OCI-LY7 (cell line): ENCODE data around the gene SYK. TPM values are rescaled to one million over a fixed set of nuclear protein-coding genes. Genes with fewer than 3 reads are reported as not detected.
A peak's percentile ranks its signal among the peaks of the same experiment; 100 is the strongest.

Experiments used
- BruUV-seq: library from RNA; stranded (reverse); fragments of 400-500 nt; replicated peaks from 2 replicates; lab custom pipeline; 2021; lab: Mats Ljungman, UMichigan
- CTCF ChIA-PET: fragments of 300-600 bp; sonication (Branson Sonifier 250); formaldehyde crosslinking; loops from one replicate; lab custom pipeline; 2022; ENCODE audit warnings: antibody characterized with exemption; ENCODE audit not compliant: unreplicated experiment; lab: Charles Lee
- POLR2A ChIA-PET: fragments of 300-600 bp; sonication (Branson Sonifier 250); formaldehyde crosslinking; loops from one replicate; lab custom pipeline; 2022; ENCODE audit warnings: antibody characterized with exemption; lab: Charles Lee
- DNase-seq: peaks from one replicate; pipeline ENCODE4 v3.0.0-alpha.2; 2015; ENCODE audit warnings: low spot score
- H2AFZ ChIP-seq: fragments of 200-600 bp; sonication (generic), shearing (Covaris generic); 2 replicates; pipeline ENCODE4 v1.6.1; 2014; ENCODE audit warnings: mild to moderate bottlenecking, antibody characterized with exemption, low read length, moderate library complexity
- H3K27ac ChIP-seq: fragments of 200-600 bp; sonication (generic); 2 replicates; pipeline ENCODE4 v1.5.1; 2014; ENCODE audit warnings: mixed run types, low read depth, mild to moderate bottlenecking, moderate library complexity, low read length, inconsistent platforms; ENCODE audit not compliant: poor library complexity, severe bottlenecking
- H3K36me3 ChIP-seq: fragments of 200-600 bp; sonication (generic); 2 replicates; pipeline ENCODE4 v1.6.1; 2014; ENCODE audit warnings: mild to moderate bottlenecking, antibody characterized with exemption, low read length, moderate library complexity, mixed read lengths; ENCODE audit not compliant: insufficient read depth
- H3K4me1 ChIP-seq: fragments of 200-600 bp; sonication (generic); 2 replicates; pipeline ENCODE4 v1.5.1; 2014; ENCODE audit warnings: mild to moderate bottlenecking, low read length; ENCODE audit not compliant: insufficient read depth, poor library complexity, severe bottlenecking
- H3K4me2 ChIP-seq: fragments of 200-600 bp; sonication (generic); 2 replicates; pipeline ENCODE4 v1.6.1; 2014; ENCODE audit warnings: mild to moderate bottlenecking, low read length
- H3K4me3 ChIP-seq: fragments of 200-600 bp; sonication (generic); 2 replicates; pipeline ENCODE4 v1.5.1; 2014; ENCODE audit warnings: mild to moderate bottlenecking, low read depth, low read length; ENCODE audit not compliant: poor library complexity, severe bottlenecking
- H3K79me2 ChIP-seq: fragments of 200-600 bp; sonication (generic); 2 replicates; pipeline ENCODE4 v1.6.1; 2016; ENCODE audit warnings: low read depth, mild to moderate bottlenecking, low read length, moderate library complexity, mixed read lengths; ENCODE audit not compliant: insufficient read depth
- H3K9me2 ChIP-seq: fragments of 200-600 bp; sonication (generic); 2 replicates; pipeline ENCODE4 v1.6.1; 2016; ENCODE audit warnings: mild to moderate bottlenecking, low read length, mixed read lengths; ENCODE audit not compliant: insufficient read depth
- H3K9me3 ChIP-seq: fragments of 200-600 bp; sonication (generic); 2 replicates; pipeline ENCODE4 v1.6.1; 2014; ENCODE audit warnings: mild to moderate bottlenecking, mixed run types, low read length, mixed read lengths
- H4K20me1 ChIP-seq: fragments of 200-600 bp; sonication (generic); 2 replicates; pipeline ENCODE4 v1.6.1; 2014; ENCODE audit warnings: mild to moderate bottlenecking, antibody characterized with exemption, low read length, moderate library complexity, mixed read lengths; ENCODE audit not compliant: insufficient read depth
- EZH2phosphoT487 ChIP-seq: fragments of 200-600 bp; sonication (generic); IDR thresholded peaks from 2 replicates; pipeline ENCODE4 v1.6.1; 2018; ENCODE audit warnings: low read depth, borderline replicate concordance, mild to moderate bottlenecking, mixed run types, antibody characterized with exemption, low read length, moderate library complexity, mixed read lengths
- intact Hi-C: fragments of 100-400 bp; cut with micrococcal nuclease; formaldehyde crosslinking; loops from one replicate; pipeline ENCODE4 v1.10.0; 2022; ENCODE audit not compliant: unreplicated experiment
- total RNA-seq, 2 experiments: library from RNA; depleted of rRNA in 1 of 2; stranded (reverse); fragments of >200 nt in 1 of 2; shearing (Covaris generic) in 1 of 2; gene quantifications; 2 replicates each; pipeline ENCODE4 v1.2.3, GENCODE V29; 2014 to 2022
- TF ChIP-seq, protein P1 (sequence below): fragments of 200-600 bp; sonication (generic); conservative IDR thresholded peaks from 2 replicates; pipeline ENCODE4 v1.5.1; 2014; ENCODE audit warnings: mild to moderate bottlenecking, antibody characterized with exemption, low read length, moderate library complexity, mixed read lengths

Gene SYK
- total RNA-seq, 2 experiments from 2014 or later, result 112 to 175 TPM

DNA sequence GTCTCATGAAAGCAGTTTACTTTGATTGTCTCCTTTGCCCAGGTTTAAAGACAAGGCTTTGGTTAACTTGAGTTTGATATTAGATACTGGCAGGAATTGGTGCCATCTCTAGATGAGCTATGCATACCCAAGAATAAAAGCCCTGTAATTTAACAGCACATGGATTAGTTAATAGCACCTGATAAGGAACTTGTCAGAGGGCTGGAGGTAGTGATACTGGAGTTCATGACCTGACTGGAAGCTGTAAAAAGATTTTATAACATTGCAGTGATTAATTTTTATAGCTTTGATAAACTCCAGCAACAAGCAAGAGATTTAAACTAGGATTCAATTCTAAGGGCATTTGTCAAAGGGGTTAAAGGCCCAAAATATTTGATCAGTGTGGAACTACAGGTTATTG is 34.9 kb upstream of the SYK start:
- Histone ChIP-seq H3K4me1 (no peaks in the 10 kb centered on the region), H2AFZ (no peak overlapping the region), H3K9me3 (peaks cover 48% of the 10 kb centered on the region), H3K36me3 (peaks cover 3% of the 10 kb centered on the region; the same call in 1 of the 2 replicates), H3K79me2 (no peaks in the 10 kb centered on the region), H3K27ac (no peak overlapping the region), H3K4me2 (no peak overlapping the region), H3K9me2 (no peaks in the 10 kb centered on the region), H4K20me1 (no peaks in the 10 kb centered on the region), H3K4me3 (no peak overlapping the region)
- ChIA-PET CTCF (interaction anchor here (0.5 kb wide), 1 partner anchor 30 kb away, joined by 5 read pairs; no protein-coding TSS in a partner anchor), POLR2A (interaction anchor here (0.6 kb wide), 1 partner anchor 218 kb away, joined by 3 read pairs; no protein-coding TSS in a partner anchor)
- no peak for DNase-seq
- no TSS peak for BruUV-seq
- intact Hi-C loops, result no loop called here
- TF ChIP-seq EZH2phosphoT487, result no peak
- TF ChIP-seq, protein P1, sequence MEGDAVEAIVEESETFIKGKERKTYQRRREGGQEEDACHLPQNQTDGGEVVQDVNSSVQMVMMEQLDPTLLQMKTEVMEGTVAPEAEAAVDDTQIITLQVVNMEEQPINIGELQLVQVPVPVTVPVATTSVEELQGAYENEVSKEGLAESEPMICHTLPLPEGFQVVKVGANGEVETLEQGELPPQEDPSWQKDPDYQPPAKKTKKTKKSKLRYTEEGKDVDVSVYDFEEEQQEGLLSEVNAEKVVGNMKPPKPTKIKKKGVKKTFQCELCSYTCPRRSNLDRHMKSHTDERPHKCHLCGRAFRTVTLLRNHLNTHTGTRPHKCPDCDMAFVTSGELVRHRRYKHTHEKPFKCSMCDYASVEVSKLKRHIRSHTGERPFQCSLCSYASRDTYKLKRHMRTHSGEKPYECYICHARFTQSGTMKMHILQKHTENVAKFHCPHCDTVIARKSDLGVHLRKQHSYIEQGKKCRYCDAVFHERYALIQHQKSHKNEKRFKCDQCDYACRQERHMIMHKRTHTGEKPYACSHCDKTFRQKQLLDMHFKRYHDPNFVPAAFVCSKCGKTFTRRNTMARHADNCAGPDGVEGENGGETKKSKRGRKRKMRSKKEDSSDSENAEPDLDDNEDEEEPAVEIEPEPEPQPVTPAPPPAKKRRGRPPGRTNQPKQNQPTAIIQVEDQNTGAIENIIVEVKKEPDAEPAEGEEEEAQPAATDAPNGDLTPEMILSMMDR, result no peak

DNA sequence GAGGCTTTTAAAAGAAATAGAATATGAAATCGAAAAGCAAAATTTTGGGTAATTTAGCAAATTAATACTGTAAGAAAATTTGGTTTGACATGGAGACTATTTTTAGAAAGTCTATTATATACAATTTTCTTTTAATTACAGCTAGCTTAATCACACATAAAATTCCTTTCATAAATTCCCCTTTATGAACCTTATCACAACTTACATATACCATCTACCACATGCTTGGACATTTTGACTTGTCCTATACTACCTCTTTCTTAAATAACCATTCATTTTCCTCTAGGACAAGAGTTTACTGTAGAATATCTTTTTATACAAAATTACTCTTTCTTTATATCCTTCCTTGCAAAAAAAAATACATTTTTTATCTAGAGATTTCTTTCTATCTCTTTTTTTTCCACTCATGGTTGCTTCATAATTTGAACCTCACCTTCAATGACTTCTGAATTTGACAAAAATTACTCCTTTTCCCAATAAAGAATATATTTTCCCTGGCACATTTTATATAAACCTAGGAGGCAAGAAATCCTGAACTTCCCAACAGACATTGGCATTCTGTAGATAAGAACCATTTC is 34.0 kb upstream of the SYK start:
- Histone ChIP-seq H2AFZ (no peak overlapping the region), H3K4me2 (no peak overlapping the region), H3K4me3 (no peak overlapping the region), H3K79me2 (no peaks in the 10 kb centered on the region), H3K9me2 (no peaks in the 10 kb centered on the region), H3K36me3 (peaks cover 3% of the 10 kb centered on the region; the same call in 1 of the 2 replicates), H3K9me3 (peaks cover 48% of the 10 kb centered on the region), H4K20me1 (no peaks in the 10 kb centered on the region), H3K27ac (no peak overlapping the region), H3K4me1 (no peaks in the 10 kb centered on the region)
- no peak for TF ChIP-seq EZH2phosphoT487
- TF ChIP-seq, protein P1, result no peak
- POLR2A ChIA-PET, result no interaction called here
- DNase-seq, result peak; percentile 66
- no TSS peak for BruUV-seq
- CTCF ChIA-PET, result no interaction called here
- intact Hi-C loops, result no loop called here

DNA sequence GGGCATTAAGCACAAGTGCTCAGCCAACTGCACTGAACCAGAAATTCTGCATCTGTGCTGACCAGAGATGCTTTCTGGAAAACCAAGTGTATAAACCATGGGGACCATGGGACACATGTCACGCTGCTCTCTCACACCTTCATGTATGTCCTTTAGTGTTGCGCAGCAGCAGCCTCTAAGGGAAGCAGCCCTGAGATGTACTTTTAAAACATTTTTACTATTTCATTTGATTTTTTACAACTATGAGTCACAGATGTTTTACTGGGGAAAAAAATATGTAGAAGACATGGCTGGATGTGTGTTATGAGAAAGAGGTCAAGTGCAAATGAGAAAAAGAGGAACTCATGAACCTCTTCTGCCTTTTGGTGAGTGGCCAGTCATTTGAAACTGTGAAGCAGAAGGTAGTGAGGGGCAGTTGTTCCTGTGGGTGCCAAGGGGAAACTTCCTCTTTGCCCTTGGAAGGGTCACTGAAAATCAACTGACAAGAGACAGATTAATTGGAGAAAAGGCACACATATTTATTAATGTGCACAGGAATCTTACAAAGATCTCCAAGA is 31.4 kb upstream of the SYK start:
- Histone ChIP-seq H3K79me2 (no peaks in the 10 kb centered on the region), H3K9me2 (no peaks in the 10 kb centered on the region), H3K9me3 (peaks cover 48% of the 10 kb centered on the region), H3K27ac (no peak overlapping the region), H2AFZ (no peak overlapping the region), H4K20me1 (no peaks in the 10 kb centered on the region), H3K4me1 (peaks cover 22% of the 10 kb centered on the region), H3K4me2 (no peak overlapping the region), H3K36me3 (peaks cover 3% of the 10 kb centered on the region; the same call in 1 of the 2 replicates), H3K4me3 (no peak overlapping the region)
- intact Hi-C loops, result no loop called here
- CTCF ChIA-PET, result no interaction called here
- peak; percentile 35 for DNase-seq
- no TSS peak for BruUV-seq
- POLR2A ChIA-PET, result interaction anchor here (0.6 kb wide), 1 partner anchor 1020 kb away, joined by 3 read pairs; no protein-coding TSS in a partner anchor
- TF ChIP-seq EZH2phosphoT487, result no peak
- TF ChIP-seq, protein P1, result no peak
